Pancreas (tissue), 10 donors: Measurements from ENCODE around the gene SLC6A3. TPM values are rescaled to one million over a fixed set of nuclear protein-coding genes. Genes with fewer than 3 reads are reported as not detected.

ENCODE experiments used
- ATAC-seq, 4 donors: fragments of 200-7000 bp; cut with Tn5 transposase; one replicate each; pipeline versions ENCODE4 v1.8.0 to v1.9.1; 2020; ENCODE audit warnings: mild to moderate bottlenecking in 4 of 4, moderate library complexity in 4 of 4
- DNase-seq, 6 donors: peaks; one replicate each; pipeline ENCODE4 v3.0.0-alpha.2; 2020
- FAIRE-seq: peaks from 2 replicates; lab custom pipeline; 2012; peaks lifted over from hg19 to GRCh38; lab: Jason Lieb, UNC
- H3K27ac ChIP-seq, 4 donors: fragments of 200-600 bp; sonication (generic); 1 replicate in 3 of 4; 2 replicates in 1 of 4; pipeline versions ENCODE4 v1.5.0 to v1.8.0; 2020
- H3K27me3 ChIP-seq, 4 donors: fragments of 200-600 bp; one replicate each; pipeline ENCODE4 v1.8.0; 2021
- H3K36me3 ChIP-seq, 3 donors: fragments of 200-600 bp; sonication (generic) in 1 of 3; one replicate each; pipeline versions ENCODE4 v1.5.0 to v1.8.0; 2020 to 2021
- H3K4me1 ChIP-seq, 3 donors: fragments of 200-600 bp; one replicate each; pipeline ENCODE4 v1.8.0; 2021
- H3K4me3 ChIP-seq, 4 donors: fragments of 200-600 bp; sonication (generic) in 2 of 4; one replicate each; pipeline versions ENCODE4 v1.5.0 to v1.8.0; 2020 to 2021
- H3K9me3 ChIP-seq, 4 donors: fragments of 200-600 bp; one replicate each; pipeline ENCODE4 v1.8.0; 2021
- WGBS, 2 donors: extraction: QIAGEN DNeasy Blood & Tissue Kit; methylation state at CpG; one replicate each; pipeline ENCODE4 v1.1.7; 2013; 5-methylcytosine and 5-hydroxymethylcytosine counted together
- intact Hi-C, 3 donors: fragments of 100-400 bp; cut with DNase I; formaldehyde crosslinking; loops; one replicate each; pipeline versions ENCODE4 v1.11.1 to v1.14.2; 2022
- polyA plus RNA-seq, 2 donors: library from polyadenylated mRNA; stranded (reverse); fragments of 200-250 nt; gene quantifications; one replicate each; pipeline ENCODE4 v1.2.3, GENCODE V29; 2013
- total RNA-seq, 6 donors: library from RNA; stranded (reverse); fragmentation: NEBNext Ultra II Directional in 4 of 6; extraction: Animal tissue kit (Norgen Biotek cat#: 25700) in 4 of 6; gene quantifications; one replicate each; pipeline versions ENCODE4 v1.2.1 to v1.2.4, GENCODE V29; 2021 to 2023
- TF ChIP-seq, protein P1 (sequence below), 4 donors: fragments of 200-600 bp; sonication (generic) in 3 of 4; IDR thresholded peaks; one replicate each; pipeline versions ENCODE4 v1.5.0 to v1.8.0; 2021; ENCODE audit warnings: antibody characterized with exemption in 4 of 4
- donor health status: healthy with polysubstance abuse.
- donor health status: DM: no; HTN: no; CAD: no; lungs with moderate emphysema.
- donor health status: DM: no; HTN: no; CAD: no.
- donor health status: control.
- donor health status: control.
- donor health status: Bipolar disorder and iron deficiency.
- donor health status: DM: yes; HTN: yes; CAD: no.
- donor health status: DM: no; HTN: no; CAD: no.
- donor health status: DM: no; HTN: no; CAD: no.
- donor health status: DM: yes; HTN: yes; CAD: no.

The SLC6A3 gene
- total and polyA plus RNA-seq, 8 donors = not detected

DNA sequence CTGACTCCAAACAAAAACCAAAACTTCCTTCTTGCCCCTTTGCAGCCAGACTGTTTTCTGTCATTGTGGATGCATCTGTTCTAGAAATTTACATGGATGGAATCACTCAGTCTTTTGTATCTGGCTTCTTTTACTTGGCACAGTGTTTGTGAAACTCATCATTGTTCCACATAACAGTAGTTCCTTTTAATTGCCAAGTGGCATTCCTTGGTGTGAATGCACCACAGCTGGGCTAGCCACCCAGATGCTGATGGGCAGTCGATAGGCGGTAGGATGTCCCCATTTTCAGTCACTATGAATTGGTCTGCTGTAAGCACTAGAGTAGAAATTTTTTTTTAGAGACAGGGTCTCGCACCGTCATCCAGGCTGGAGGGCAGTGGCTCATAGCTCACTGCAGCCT lies 94.1 kb downstream of the SLC6A3 start:
- Histone ChIP-seq H3K27me3 (no peaks in the 10 kb centered on the region), H3K9me3 (no peaks in the 10 kb centered on the region), H3K36me3 (no peaks in the 10 kb centered on the region), H3K4me1 (peaks cover 0 to 2% (median 0%) of the 10 kb centered on the region in 3 donors), H3K4me3 (no peak overlapping the region), H3K27ac (no peak overlapping the region)
- ATAC-seq (no peak), FAIRE-seq (no peak), DNase-seq (no peak)
- 67 to 80% methylated on average over 4 of the region's 4 CpGs for WGBS, 2 donors
- intact Hi-C loops = no loop called here
- TF ChIP-seq, protein P1, sequence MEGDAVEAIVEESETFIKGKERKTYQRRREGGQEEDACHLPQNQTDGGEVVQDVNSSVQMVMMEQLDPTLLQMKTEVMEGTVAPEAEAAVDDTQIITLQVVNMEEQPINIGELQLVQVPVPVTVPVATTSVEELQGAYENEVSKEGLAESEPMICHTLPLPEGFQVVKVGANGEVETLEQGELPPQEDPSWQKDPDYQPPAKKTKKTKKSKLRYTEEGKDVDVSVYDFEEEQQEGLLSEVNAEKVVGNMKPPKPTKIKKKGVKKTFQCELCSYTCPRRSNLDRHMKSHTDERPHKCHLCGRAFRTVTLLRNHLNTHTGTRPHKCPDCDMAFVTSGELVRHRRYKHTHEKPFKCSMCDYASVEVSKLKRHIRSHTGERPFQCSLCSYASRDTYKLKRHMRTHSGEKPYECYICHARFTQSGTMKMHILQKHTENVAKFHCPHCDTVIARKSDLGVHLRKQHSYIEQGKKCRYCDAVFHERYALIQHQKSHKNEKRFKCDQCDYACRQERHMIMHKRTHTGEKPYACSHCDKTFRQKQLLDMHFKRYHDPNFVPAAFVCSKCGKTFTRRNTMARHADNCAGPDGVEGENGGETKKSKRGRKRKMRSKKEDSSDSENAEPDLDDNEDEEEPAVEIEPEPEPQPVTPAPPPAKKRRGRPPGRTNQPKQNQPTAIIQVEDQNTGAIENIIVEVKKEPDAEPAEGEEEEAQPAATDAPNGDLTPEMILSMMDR (IDR thresholded peaks at IDR 0.05) = no peak

DNA sequence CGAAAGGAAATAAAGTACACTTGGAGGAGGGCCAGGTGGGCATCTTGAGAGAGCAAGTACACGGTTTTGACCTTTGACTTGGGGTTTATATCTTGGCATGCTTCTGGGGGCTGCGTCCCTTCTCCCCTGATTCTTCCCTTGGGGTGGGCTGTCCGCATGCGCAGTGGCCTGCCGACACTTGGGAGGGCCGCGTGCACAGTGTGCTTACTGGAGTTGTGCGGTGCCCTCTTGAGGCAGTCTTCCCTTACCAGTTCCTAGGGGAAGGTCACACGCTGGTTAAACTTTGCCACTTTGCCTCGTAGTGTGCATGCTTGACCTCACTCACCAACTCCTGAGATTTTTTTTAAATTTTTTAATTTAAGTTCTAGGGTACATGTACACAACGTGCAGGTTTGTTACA lies 96.0 kb downstream of the SLC6A3 start:
- Histone ChIP-seq H3K27ac (no peak overlapping the region), H3K36me3 (no peaks in the 10 kb centered on the region), H3K9me3 (no peaks in the 10 kb centered on the region), H3K4me1 (peaks cover 0 to 9% (median 0%) of the 10 kb centered on the region in 3 donors), H3K4me3 (no peak overlapping the region), H3K27me3 (no peaks in the 10 kb centered on the region)
- no peak for FAIRE-seq
- intact Hi-C loops = no loop called here
- TF ChIP-seq, protein P1 (IDR thresholded peaks at IDR 0.05) = no peak
- no peak for ATAC-seq
- 13 to 14% methylated on average over 12 of the region's 12 CpGs for WGBS, 2 donors
- DNase-seq = no peak

DNA sequence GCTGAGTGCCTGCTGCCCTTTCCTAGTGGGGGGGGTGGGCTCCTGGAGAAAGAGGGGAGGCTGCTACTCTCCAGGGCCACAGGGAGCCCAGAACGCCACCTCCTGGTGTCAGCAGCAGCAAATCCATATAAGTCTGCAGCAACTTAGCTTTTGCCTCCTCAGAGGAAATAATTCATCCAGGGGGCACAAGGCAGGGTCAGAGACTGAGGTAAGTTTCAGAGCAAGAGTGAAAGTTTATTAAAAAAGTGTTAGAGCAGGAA lies 96.3 kb downstream of the SLC6A3 start:
- ATAC-seq (no peak), FAIRE-seq (no peak)

DNA sequence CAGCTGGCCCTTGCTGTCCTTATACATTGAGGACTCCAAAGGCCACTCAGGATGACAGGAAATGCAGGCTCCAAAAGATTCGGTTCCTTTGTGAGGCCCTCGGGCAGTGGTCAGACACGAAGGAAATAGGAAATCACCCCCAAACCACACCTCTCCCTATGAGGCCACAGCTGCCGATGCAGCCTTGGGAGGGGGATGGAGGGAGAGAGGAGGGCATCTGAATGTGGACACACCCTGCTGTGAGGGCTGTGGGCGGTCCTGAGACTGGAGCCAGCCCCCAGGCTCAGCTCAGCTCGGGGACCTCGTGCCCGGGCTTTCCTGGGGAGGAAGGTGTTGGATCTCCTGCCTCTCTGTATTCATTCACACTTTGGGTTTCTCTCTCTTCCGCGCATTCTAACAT lies 97.7 kb downstream of the SLC6A3 start:
- Histone ChIP-seq H3K9me3 (no peaks in the 10 kb centered on the region), H3K27ac (no peak overlapping the region), H3K4me1 (peaks cover 0 to 19% (median 8%) of the 10 kb centered on the region in 3 donors), H3K27me3 (no peaks in the 10 kb centered on the region), H3K36me3 (no peaks in the 10 kb centered on the region), H3K4me3 (no peak overlapping the region)
- ATAC-seq = no peak
- TF ChIP-seq, protein P1 (IDR thresholded peaks at IDR 0.05) = no peak
- intact Hi-C loops = no loop called here
- no peak for FAIRE-seq
- DNase-seq = no peak
- 54 to 70% methylated on average over 10 of the region's 10 CpGs for WGBS, 2 donors

More for the DNA sequence above, 96.3 kb downstream of the SLC6A3 start:
- TF ChIP-seq, protein P1 (IDR thresholded peaks at IDR 0.05) = no peak
- WGBS, 2 donors = 62 to 67% methylated on average over 1 of the region's 1 CpG
- Histone ChIP-seq H3K27ac (no peak overlapping the region), H3K27me3 (no peaks in the 10 kb centered on the region), H3K36me3 (no peaks in the 10 kb centered on the region), H3K4me1 (peaks cover 0 to 11% (median 1%) of the 10 kb centered on the region in 3 donors), H3K4me3 (no peak overlapping the region), H3K9me3 (no peaks in the 10 kb centered on the region)
- DNase-seq = no peak
- intact Hi-C loops = no loop called here

DNA sequence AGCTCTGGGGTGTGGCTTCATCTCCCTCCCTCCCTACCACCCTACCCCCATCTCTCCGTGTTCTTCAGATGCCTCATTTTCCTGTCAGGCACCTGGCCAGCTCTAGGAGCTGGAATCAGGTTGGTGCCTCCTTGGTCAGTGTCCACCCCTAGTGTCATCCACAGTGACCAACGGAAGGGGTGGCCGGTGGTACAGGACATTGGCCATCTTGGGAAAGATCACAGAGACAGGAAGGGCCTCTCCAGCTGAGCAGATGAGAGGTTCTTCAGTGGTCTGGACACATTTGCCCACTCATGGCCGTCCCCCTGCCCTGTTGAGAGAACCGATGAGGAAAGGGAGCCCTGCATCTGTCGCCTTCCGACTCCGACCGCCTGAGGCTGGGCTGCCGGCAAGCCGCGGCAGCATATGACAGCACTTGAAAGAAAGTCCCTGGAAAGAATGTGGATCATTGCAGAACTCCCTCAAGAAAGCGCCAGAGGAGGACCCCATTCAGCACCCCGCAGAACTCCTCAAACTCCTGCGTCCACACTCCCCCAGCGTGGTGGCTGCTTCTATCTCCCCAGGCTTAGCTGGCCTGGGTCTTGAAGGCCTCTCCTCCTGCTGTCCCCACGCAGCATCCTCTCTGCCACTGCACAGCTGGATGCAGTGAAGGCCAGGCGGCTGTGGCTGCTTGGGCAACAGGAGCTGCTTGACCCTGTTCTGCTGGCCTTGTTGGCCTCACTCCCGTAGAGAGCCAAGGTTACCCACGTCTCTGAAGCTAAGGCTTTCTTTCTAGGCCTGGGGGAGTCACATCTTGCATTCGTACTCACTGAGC lies 98.4 kb downstream of the SLC6A3 start:
- WGBS, 2 donors = 83 to 90% methylated on average over 21 of the region's 21 CpGs
- Histone ChIP-seq H3K4me1 (peaks cover 0 to 19% (median 8%) of the 10 kb centered on the region in 3 donors), H3K27ac (no peak overlapping the region), H3K36me3 (no peaks in the 10 kb centered on the region), H3K4me3 (no peak overlapping the region), H3K27me3 (no peaks in the 10 kb centered on the region), H3K9me3 (no peaks in the 10 kb centered on the region)
- no peak for ATAC-seq
- intact Hi-C loops = no loop called here
- TF ChIP-seq, protein P1 (IDR thresholded peaks at IDR 0.05) = no peak
- no peak for FAIRE-seq
- DNase-seq = no peak
